PC-9 (cell line): ENCODE measurements around the gene ATP1B3.
"Not testable (repeated sequence)": the region's sequence is repeated elsewhere in the genome, so short reads cannot be mapped to it uniquely, and the experiment has no call there.

Experiments
- CTCF ChIP-seq: fragments of 200-600 bp; sonication (generic); conservative IDR thresholded peaks from 2 replicates; pipeline ENCODE4 v1.6.1; 2017; ENCODE audit warnings: mixed run types, antibody characterized with exemption, mild to moderate bottlenecking, moderate library complexity
- EZH2 ChIP-seq: fragments of 200-600 bp; sonication (generic); IDR thresholded peaks from 2 replicates; pipeline ENCODE4 v1.8.0; 2017; ENCODE audit warnings: antibody characterized with exemption, low read depth

- not testable (repeated sequence) for TF ChIP-seq CTCF, EZH2
Measured at GRCh38 chr3:141974777-141975176, 98.3 kb downstream of the ATP1B3 start.
